ENCODE data around the gene AOC3.
"Not testable (repeated sequence)": the region's sequence is repeated elsewhere in the genome, so short reads cannot be mapped to it uniquely, and the experiment has no call there.

AOC3 gene

DNA sequence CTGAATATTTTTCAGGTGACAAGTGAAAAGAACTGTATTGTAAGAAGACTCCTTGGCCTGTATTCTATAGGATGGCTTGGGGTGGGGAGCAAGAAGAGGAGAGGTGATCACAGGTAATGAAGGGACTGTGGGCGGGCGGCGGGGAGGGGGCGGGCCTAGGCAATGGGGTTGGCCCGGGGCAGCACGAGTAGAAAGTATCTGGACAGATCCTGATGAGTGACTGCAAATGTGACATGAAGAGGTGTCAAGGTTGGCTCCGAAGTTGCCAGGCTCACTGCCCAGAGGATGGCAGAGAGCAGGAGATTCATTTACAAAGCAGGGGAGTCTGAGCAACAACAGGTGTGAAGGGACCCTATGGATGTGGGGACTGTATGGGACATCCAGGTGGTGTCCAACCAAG lies 38.8 kb downstream of the AOC3 start:
- ChIA-PET POLR2A (no interaction called here), CTCF (interaction anchor here (2.6 kb wide), 1 partner anchor 18 kb away, joined by 6 read pairs; no protein-coding TSS in a partner anchor)
- no peak for DNase-seq (ENCODE audit: extremely low spot score)
- TF ChIP-seq, protein P1, sequence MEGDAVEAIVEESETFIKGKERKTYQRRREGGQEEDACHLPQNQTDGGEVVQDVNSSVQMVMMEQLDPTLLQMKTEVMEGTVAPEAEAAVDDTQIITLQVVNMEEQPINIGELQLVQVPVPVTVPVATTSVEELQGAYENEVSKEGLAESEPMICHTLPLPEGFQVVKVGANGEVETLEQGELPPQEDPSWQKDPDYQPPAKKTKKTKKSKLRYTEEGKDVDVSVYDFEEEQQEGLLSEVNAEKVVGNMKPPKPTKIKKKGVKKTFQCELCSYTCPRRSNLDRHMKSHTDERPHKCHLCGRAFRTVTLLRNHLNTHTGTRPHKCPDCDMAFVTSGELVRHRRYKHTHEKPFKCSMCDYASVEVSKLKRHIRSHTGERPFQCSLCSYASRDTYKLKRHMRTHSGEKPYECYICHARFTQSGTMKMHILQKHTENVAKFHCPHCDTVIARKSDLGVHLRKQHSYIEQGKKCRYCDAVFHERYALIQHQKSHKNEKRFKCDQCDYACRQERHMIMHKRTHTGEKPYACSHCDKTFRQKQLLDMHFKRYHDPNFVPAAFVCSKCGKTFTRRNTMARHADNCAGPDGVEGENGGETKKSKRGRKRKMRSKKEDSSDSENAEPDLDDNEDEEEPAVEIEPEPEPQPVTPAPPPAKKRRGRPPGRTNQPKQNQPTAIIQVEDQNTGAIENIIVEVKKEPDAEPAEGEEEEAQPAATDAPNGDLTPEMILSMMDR (IDR thresholded peaks at IDR 0.05; ENCODE audit: control extremely low read depth, extremely low read depth, low read depth, missing control alignments), result no peak

DNA sequence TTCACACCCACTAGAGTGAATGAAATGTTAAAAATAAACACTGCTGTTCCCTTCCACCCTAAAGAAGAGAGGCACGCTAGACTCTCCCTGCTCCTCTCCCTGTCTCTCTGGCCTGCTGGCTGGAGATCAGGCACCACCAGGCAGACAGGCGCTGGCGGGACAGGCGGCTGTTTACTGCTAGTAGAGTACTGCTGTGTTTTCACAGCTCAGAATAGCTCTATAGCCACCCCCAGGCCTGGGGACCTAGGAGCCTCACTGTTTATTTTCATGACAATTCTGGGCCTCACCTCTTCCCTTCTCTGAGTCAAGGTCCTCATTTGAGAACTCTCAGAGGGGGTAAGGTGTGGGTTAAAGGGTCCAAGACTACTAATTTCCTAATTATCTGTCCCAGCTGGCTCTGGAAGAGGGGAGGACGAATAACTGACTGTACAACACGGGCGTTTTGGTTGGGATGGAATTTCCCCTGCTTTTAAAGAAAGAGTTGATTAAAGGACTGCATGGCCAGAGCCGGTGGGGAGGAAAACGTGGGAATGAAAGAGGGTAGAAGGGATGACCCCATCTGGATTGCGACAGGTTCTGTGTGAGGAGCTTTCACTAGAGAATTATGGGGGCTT lies 40.6 kb downstream of the AOC3 start:
- DNase-seq (ENCODE audit: extremely low spot score), result no peak
- CTCF ChIA-PET, result interaction anchor here (2.6 kb wide), 1 partner anchor 16 kb away, joined by 6 read pairs; no protein-coding TSS in a partner anchor

DNA sequence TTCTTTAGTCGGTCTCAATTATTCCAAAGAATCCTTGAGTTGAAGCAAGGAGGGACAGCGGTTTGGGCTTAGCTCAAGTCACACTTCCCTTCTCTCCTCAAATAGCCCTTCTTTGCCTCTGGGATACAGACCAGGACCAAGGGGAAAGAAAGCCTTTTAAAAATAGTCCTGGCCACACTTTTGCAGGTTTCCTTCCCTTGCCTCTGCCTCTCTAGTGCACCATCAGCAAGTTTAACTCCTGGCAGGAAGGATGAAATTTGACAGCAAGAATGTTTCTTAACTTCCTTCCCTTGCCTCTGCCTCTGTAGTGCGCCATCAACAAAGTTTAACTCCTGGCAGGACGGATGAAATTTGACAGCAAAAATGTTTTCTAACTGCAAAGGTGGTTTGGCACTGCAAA lies 42.4 kb downstream of the AOC3 start:
- TF ChIP-seq, protein P1 (IDR thresholded peaks at IDR 0.05; ENCODE audit: control extremely low read depth, extremely low read depth, low read depth, missing control alignments), result no peak
- CTCF ChIA-PET, result no interaction called here
- DNase-seq (ENCODE audit: extremely low spot score), result no peak
- POLR2A ChIA-PET, result interaction anchor here (0.6 kb wide), 1 partner anchor 12 kb away, joined by 4 read pairs; no protein-coding TSS in a partner anchor

More for the DNA sequence above, 40.6 kb downstream of the AOC3 start:
- TF ChIP-seq, protein P1 (IDR thresholded peaks at IDR 0.05; ENCODE audit: control extremely low read depth, extremely low read depth, low read depth, missing control alignments), result no peak
- POLR2A ChIA-PET, result no interaction called here

DNA sequence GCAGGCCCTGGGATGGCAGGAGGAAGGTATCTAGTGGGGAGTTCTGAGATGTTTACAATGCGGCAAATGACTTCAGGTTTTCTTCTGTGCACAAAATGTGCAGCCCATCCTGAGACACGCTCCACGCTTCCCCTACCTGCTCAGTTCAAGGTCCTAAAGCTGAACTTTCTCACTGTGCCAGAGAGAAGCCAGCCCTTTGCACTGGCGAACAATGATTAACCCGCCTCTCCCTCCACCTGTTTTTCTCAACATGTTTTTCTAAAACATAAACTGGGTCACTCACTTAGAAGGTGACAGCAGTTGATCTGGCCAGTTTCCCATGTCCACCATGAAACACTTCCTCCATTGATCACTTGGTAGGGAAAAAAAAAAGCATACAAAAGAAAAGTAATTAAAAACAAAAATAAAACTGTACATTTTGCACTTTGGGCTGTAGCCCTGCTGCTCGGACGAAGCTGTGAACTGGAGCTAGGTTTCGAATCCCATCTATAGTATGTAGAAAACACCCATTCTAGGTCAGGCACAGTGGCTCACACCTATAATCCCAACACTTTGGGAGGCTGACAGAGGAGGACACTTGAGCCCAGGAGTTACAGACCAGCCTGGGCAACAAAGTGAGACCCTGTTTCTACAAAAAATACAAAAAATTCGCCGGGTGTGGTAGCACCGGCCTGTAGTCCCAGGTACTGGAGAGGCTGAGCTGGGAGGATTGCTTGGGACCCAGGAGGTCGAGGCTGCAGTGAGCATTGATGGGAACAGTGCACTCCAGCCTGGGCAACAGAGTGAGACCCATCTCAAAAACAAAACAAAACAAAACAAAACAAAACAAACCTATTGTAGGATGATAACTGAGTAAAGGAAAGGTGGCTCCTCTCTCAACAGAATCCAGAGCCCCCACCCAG lies 43.5 kb downstream of the AOC3 start:
- no peak for DNase-seq (ENCODE audit: extremely low spot score)
- ChIA-PET CTCF (interaction anchor here (1.6 kb wide), 1 partner anchor 29 kb away, joined by 4 read pairs; no protein-coding TSS in a partner anchor), POLR2A (no interaction called here)
- TF ChIP-seq, protein P1 (IDR thresholded peaks at IDR 0.05; ENCODE audit: control extremely low read depth, extremely low read depth, low read depth, missing control alignments), result no peak

DNA sequence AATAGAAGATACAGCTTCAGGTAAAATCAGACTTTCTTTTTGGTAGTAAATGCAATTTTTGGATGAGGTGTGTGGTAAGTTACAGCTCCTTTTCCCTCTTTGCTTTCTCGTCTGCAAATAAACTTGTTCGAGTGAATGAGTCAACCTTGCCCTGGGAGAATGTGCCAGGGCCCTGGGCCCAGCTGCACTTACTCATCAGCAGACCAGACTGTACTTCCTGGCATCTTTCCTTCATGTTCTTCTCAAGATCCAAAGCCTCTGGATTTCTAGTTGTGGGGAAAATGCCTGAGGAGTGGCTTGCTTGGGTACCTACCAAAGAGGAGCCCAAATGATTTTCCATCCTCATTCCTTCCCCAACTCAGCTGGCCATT lies 44.2 kb downstream of the AOC3 start:
- TF ChIP-seq, protein P1 (IDR thresholded peaks at IDR 0.05; ENCODE audit: control extremely low read depth, extremely low read depth, low read depth, missing control alignments), result no peak
- POLR2A ChIA-PET, result no interaction called here
- CTCF ChIA-PET, result interaction anchor here (1.6 kb wide), 1 partner anchor 28 kb away, joined by 4 read pairs; no protein-coding TSS in a partner anchor
- DNase-seq (ENCODE audit: extremely low spot score), result no peak

DNA sequence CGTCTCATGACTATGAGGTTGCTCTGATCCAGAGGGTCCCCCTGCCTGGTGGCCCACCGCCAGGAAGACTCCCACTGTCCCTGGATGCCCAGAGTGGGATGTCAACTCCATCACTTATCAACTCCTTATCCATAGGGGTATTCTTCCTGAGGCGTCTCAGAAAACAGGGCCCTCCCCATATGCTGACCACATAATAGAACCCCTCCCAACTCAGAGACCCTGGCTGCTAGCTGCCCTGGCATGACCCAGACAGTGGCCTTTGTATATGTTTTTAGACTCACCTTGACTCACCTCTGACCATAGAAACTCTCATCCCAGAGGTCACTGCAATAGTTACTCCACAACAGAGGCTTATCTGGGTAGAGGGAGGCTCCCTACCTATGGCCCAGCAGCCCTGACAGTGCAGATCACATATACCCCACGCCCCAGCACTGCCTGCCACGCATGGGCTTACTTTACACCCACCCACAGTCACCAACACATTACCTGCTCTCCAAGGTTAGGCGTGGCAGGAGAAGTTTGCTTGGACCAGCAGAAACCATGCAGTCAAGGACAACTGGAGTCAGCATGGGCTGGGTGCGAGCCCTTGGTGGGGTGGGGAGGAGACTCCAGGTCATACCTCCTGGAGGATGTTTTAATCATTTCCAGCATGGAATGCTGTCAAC lies 47.3 kb downstream of the AOC3 start:
- ChIA-PET POLR2A (no interaction called here), CTCF (interaction anchor here (2.0 kb wide), 1 partner anchor 10 kb away, joined by 8 read pairs; no protein-coding TSS in a partner anchor)
- no peak for DNase-seq (ENCODE audit: extremely low spot score)
- TF ChIP-seq, protein P1 (IDR thresholded peaks at IDR 0.05; ENCODE audit: control extremely low read depth, extremely low read depth, low read depth, missing control alignments), result no peak

DNA sequence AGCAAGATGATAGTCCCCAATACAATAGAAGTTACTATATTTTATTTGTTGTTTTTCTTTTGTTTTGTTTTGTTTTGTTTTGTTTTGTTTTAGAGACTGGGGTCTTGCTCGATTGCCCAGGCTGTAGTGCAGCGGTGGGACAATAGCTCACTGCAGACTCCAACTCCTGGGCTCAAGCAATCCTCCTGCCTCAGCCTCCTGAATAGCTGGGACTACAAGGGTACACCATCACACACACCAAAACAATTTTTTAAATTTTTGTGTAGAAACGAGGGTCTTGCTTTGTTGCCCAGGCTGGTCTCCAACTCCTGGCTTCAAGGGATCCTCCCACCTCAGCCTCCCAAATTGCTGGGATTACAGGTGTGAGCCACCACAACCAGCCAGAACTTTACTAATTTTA lies 49.0 kb downstream of the AOC3 start:
- CTCF ChIA-PET; DNase-seq (ENCODE audit: extremely low spot score): not testable (repeated sequence)
- POLR2A ChIA-PET, result interaction anchor here (0.6 kb wide), 1 partner anchor 295 kb away, joined by 8 read pairs; no protein-coding TSS in a partner anchor
